ENCODE measurements around the gene KCNK18.

DNA sequence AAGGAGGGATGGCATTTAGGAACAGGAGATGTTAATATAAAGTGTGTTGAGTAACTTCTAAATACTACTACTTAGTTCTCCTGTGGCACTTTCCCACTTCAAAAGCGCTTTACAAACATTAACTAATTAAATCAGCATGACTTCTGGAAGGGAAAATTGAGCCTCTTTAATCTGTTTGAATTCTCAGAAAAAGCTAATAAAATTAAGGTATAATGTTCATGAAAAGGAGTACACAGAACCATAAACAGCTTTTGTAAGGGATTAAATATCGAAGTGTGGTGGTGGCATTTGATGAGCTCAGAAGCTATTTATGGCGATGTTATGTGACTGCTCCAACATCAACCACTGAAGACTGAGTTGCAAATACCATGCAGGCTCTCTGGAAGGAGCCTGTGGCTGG lies 49.0 kb upstream of the KCNK18 start:
- TF ChIP-seq CTCF (conservative IDR thresholded peaks at IDR 0.05 in 1 of 2, IDR thresholded peaks at IDR 0.05 in 1 of 2; ENCODE audit: extremely low read depth in 1 of 2, insufficient read depth in 1 of 2, low read depth in 1 of 2, low read length in 2 of 2) (no peak), EZH2 (IDR thresholded peaks at IDR 0.05; ENCODE audit: borderline replicate concordance, low read length) (no peak)
